Stimulated activated CD8-positive, alpha-beta memory T cell treated with anti-CD3 and anti-CD28 coated beads, Interleukin-4, amount 100 ng/mL, for 24 hours (primary cell): Measurements from ENCODE around the gene CEMIP.

ENCODE experiments used
- DNase-seq: peaks from one replicate; pipeline ENCODE4 v3.0.0-alpha.2; 2020; ENCODE audit warnings: low read depth

Gene CEMIP

DNA sequence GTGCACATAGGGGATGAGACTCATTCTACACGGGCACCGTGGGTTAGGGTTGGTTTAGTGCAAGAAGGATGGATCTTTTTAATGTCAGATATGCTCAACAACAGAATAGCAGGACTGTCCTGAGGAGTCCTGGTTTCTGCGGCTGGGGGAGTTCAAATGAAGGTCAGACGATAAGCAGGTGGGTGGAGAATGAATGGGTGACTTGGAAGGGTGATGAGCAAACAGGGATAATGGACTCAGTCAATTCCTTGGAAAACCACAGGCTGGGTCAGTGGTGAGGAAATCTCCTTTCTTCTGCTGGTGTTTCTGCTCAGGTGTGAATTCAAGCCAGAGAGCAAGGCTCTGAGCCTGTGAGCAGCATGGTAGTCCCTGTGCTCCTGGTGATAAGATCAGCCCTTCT, 150.5 kb downstream of the CEMIP start:
- DNase-seq: no peak

- DNase-seq: no peak
Observed at GRCh38 chr15:80931191-80931590, 152.0 kb downstream of the CEMIP start.

GRCh38 chr15:80931721-80932512, 152.7 kb downstream of the CEMIP start:
- DNase-seq: no peak

DNA sequence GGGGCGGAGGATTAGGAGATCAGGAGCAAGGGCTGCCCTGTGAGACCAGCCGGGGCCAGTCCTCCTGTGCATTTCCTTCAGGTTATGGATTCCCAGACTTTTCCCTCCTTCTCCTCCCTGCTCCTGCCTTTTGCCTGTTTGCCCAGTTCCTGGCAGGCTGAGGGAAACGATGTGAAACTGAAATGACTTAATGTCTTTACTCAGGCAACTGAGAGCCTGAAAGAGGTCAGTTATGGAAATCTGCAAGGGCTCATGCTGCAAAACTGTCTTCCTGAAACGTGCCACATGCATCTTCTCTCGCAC, 153.3 kb downstream of the CEMIP start:
- no peak for DNase-seq

DNA sequence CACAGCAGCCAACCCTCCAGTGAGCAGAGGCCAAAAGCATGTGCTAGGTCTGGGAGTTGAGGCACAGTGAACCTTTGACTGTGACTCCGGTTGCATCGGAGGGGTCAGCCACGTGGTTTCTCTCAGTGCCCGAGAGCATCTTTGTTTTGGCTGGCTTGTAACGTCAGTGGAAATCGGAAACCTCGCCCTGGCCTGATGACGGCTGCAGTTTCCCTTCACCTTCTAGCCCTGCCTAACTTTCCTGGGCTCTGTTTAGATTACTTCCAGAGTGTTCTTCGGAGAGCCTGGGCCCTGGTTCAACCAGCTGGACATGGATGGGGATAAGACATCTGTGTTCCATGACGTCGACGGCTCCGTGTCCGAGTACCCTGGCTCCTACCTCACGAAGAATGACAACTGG, 153.8 kb downstream of the CEMIP start:
- no peak for DNase-seq

DNA sequence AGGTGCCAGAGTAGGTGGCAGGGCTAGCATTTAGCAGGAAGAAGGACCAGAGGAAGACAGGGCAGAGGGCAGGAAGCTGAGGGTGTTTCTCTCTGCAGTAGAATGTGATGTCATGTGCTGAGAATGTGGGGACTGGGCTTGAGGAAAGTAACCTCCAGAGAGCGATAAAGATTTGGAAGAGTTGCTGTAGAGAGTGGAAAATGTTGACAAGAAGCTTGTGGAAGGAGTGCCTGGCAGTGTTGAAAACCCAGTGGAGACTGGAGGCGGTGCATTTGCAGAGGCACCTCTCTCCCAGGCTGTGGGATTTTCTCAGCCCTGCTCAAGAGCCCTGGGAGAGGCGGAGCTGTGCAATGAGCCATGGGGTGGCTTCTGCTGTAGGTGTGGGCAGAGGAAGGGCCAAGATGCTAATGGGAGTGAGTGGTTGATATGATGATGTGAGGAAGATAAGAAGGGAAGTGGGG, 155.6 kb downstream of the CEMIP start:
- DNase-seq: no peak

DNA sequence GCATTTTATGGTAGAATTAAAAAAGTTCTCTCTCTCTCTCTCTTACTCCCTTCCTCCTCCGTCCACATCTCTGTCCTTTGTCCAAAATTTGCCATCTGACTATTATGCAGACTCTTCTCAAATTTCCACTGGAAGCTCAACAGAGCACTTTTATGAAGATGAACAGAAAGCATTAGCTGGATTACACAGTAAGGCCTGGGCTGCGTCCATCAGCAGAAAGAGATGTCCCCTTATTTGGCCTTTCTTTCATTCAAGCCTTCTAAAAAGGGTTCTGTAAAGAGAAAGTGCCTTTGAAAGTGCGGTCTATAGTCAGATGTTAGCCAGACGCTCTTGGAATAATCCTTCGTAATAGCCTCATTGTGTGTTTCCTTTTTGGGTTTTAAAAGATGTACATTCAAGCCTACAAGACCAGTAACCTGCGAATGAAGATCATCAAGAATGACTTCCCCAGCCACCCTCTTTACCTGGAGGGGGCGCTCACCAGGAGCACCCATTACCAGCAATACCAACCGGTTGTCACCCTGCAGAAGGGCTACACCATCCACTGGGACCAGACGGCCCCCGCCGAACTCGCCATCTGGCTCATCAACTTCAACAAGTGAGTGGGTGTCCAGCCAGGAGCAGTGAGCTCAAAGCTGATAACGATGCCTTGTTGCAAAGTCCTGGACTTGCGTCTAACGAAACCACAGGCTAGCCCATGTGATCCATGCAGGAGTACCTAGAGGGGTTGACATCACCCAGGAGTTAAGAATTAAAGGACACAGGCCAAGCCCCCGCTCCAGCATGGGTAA, 157.3 kb downstream of the CEMIP start:
- DNase-seq: no peak

DNA sequence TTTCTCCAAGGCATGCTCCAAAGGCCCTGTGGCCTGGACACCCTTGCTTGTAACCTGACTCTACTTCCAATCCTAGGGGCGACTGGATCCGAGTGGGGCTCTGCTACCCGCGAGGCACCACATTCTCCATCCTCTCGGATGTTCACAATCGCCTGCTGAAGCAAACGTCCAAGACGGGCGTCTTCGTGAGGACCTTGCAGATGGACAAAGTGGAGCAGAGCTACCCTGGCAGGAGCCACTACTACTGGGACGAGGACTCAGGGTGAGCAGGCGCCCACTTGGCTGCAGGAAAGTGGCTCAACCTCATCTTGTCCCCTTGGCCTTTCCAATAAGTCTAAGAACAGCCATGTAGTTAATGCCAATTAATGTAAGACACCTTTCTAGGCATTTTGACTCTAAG, 158.5 kb downstream of the CEMIP start:
- no peak for DNase-seq

GRCh38 chr15:80939216-80939615, 160.0 kb downstream of the CEMIP start:
- no peak for DNase-seq

- DNase-seq: no peak
Observed at GRCh38 chr15:80940331-80940730, 161.2 kb downstream of the CEMIP start.

DNA sequence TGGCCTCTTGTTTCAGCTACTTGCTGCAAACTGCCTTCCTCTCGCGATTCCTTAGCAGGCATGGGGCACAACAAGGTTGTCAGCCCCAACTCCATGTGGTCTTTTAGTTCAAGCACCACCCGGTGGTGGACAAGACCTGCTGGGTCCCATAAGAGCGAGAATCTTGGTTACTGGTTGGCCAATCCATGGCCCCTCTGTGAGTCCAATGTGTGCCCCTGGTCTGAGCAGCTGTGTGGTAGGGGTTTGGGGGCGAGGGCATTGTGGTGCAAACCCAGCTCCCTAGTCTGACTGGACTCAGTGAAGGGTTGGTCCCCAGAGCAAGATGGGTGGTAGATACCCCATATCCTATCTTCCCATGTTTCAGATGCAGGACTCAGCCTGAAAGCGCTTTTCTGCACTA, 161.7 kb downstream of the CEMIP start:
- DNase-seq: no peak

GRCh38 chr15:80942266-80942665, 163.1 kb downstream of the CEMIP start:
- no peak for DNase-seq

DNA sequence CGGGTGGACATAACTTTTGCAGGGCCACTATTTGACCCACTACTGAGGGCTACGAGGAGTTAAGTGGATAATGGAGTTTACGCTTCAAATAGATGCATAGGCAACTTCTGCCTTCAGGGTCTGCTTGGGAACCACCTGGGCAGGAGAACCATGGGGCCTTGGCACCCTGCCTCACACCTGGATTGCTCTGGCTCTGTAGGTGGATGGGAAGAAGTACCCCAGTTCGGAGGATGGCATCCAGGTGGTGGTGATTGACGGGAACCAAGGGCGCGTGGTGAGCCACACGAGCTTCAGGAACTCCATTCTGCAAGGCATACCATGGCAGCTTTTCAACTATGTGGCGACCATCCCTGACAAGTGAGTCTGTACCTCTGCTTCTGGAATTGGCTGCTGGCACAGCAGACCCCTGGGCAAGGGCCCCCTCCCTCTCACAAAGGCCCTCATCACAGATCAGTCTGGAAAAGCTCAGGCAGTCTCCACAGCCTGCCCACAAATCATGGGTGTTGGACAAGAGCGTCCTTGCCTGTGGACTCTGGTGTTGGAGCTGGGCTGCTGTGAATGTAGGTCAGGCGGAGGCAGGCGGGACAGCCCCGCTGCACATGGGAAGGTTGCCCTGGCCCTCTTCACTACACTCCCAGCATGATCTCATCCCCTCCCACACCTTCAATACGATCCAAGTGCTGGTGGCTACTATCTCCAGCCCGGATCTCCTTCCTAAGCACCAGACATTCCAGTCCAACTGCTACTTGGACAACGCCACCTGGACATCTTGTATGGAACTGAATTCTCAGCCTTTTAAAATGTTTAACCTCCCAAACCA, 163.8 kb downstream of the CEMIP start:
- DNase-seq: no peak

- DNase-seq: no peak
Observed at GRCh38 chr15:80944818-80945217, 165.6 kb downstream of the CEMIP start.

DNA sequence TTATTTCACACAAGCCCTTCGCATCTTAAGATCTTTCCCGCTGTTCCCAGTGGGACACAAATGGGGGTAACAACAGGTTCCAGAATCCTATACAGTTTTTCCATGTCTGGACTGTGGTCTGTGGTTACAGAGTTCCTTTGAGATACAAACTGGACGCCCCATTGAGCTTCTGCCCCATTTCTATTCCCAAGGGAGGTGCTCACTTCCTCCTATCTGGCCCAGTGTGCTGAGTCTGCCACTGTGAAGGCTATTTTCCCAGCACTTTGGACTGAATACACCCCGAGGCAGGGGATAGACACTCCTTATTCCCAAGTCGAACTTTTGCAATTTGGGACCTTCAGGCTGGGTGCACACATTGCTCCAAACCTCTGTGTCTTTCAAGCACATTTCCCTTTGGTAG, 166.4 kb downstream of the CEMIP start:
- no peak for DNase-seq

GRCh38 chr15:80946576-80946975, 167.4 kb downstream of the CEMIP start:
- no peak for DNase-seq

DNA sequence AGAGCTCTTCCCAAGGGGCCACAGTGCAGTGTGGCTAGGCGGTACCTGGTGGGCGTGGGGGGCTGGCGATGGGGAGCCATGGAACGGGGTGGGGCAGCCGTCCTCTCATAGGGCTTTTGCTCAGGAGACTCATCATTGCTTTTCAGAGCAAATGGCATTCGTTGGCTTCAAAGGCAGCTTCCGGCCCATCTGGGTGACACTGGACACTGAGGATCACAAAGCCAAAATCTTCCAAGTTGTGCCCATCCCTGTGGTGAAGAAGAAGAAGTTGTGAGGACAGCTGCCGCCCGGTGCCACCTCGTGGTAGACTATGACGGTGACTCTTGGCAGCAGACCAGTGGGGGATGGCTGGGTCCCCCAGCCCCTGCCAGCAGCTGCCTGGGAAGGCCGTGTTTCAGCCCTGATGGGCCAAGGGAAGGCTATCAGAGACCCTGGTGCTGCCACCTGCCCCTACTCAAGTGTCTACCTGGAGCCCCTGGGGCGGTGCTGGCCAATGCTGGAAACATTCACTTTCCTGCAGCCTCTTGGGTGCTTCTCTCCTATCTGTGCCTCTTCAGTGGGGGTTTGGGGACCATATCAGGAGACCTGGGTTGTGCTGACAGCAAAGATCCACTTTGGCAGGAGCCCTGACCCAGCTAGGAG, 169.6 kb downstream of the CEMIP start:
- DNase-seq: no peak

- DNase-seq: no peak
Observed at GRCh38 chr15:80949756-80950155, 170.6 kb downstream of the CEMIP start.

DNA sequence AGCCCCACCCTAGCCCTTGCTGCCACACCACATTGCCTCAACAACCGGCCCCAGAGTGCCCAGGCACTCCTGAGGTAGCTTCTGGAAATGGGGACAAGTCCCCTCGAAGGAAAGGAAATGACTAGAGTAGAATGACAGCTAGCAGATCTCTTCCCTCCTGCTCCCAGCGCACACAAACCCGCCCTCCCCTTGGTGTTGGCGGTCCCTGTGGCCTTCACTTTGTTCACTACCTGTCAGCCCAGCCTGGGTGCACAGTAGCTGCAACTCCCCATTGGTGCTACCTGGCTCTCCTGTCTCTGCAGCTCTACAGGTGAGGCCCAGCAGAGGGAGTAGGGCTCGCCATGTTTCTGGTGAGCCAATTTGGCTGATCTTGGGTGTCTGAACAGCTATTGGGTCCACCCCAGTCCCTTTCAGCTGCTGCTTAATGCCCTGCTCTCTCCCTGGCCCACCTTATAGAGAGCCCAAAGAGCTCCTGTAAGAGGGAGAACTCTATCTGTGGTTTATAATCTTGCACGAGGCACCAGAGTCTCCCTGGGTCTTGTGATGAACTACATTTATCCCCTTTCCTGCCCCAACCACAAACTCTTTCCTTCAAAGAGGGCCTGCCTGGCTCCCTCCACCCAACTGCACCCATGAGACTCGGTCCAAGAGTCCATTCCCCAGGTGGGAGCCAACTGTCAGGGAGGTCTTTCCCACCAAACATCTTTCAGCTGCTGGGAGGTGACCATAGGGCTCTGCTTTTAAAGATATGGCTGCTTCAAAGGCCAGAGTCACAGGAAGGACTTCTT, 171.3 kb downstream of the CEMIP start:
- DNase-seq: no peak

DNA sequence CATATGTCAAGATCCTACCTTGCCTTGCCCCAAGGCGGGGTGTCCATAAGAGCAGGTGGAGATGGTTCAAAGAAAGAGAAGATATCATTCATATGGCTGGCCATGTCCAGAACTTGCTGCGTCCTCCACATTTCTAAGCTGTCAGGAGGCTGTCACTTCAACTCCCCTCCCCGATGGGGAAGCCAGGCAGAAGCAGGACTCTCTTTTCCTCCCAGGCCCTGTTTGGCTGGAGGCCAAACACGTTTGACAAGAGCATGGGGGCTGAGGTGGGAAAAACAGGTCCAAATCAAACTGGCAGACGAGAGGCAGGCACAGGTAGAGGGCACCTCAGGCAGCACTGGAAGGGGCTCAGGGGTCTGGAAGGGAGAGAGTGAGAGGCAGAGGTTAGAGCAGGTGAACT, 172.8 kb downstream of the CEMIP start:
- DNase-seq: no peak
